Neural progenitor cell (in vitro differentiated cells): ENCODE results near the gene IER5. TPM values are rescaled to one million over a fixed set of nuclear protein-coding genes. Genes with fewer than 3 reads are reported as not detected.
A peak's percentile ranks its signal among the peaks of the same experiment; 100 is the strongest.
"Not testable (repeated sequence)": the region's sequence is repeated elsewhere in the genome, so short reads cannot be mapped to it uniquely, and the experiment has no call there.

Experiments
- DNase-seq: peaks from one replicate; pipeline ENCODE4 v3.0.0-alpha.2; 2016; ENCODE audit warnings: low spot score
- H2AFZ ChIP-seq: fragments of 200-600 bp; sonication (generic); replicated peaks from 2 replicates; pipeline ENCODE4 v1.6.1; 2016; ENCODE audit warnings: antibody characterized with exemption
- H3F3A ChIP-seq: fragments of 200-600 bp; sonication (generic); 2 replicates; pipeline ENCODE4 v1.6.1; 2016; ENCODE audit warnings: antibody characterized with exemption, low read depth
- H3K27ac ChIP-seq: fragments of 200-600 bp; sonication (generic); 2 replicates; pipeline ENCODE4 v1.5.1; 2016; ENCODE audit warnings: mild to moderate bottlenecking
- H3K27me3 ChIP-seq: fragments of 200-600 bp; sonication (generic); 2 replicates; pipeline ENCODE4 v1.6.1; 2016; ENCODE audit warnings: mild to moderate bottlenecking, moderate library complexity
- H3K36me3 ChIP-seq: fragments of 200-600 bp; sonication (generic); 2 replicates; pipeline ENCODE4 v1.5.1; 2016
- H3K4me1 ChIP-seq: fragments of 200-600 bp; sonication (generic); 2 replicates; pipeline ENCODE4 v1.6.1; 2016; ENCODE audit warnings: mixed run types
- H3K4me2 ChIP-seq: fragments of 200-600 bp; sonication (generic); 2 replicates; pipeline ENCODE4 v1.6.1; 2016
- H3K4me3 ChIP-seq: fragments of 200-600 bp; sonication (generic); 2 replicates; pipeline ENCODE4 v1.5.1; 2016
- H3K79me2 ChIP-seq: fragments of 200-600 bp; sonication (generic); 2 replicates; pipeline ENCODE4 v1.6.1; 2016; ENCODE audit warnings: low read depth
- H3K9ac ChIP-seq: fragments of 200-600 bp; sonication (generic); 2 replicates; pipeline ENCODE4 v1.6.1; 2016
- H3K9me3 ChIP-seq: fragments of 200-600 bp; sonication (generic); 2 replicates; pipeline ENCODE4 v1.5.1; 2016; ENCODE audit warnings: low read depth
- H4K20me1 ChIP-seq: fragments of 200-600 bp; sonication (generic); 2 replicates; pipeline ENCODE4 v1.6.1; 2016; ENCODE audit warnings: low read depth
- H3K27ac Mint-ChIP-seq: 3 replicates; pipeline ENCODE4 v1.8.0; 2021; ENCODE audit warnings: mixed read lengths
- H3K27me3 Mint-ChIP-seq: 2 replicates; pipeline ENCODE4 v1.8.0; 2022; ENCODE audit warnings: low read depth, mild to moderate bottlenecking, inconsistent platforms, moderate library complexity, mixed read lengths; ENCODE audit not compliant: insufficient read depth
- H3K36me3 Mint-ChIP-seq: 3 replicates; pipeline ENCODE4 v1.8.0; 2021; ENCODE audit warnings: mixed read lengths
- H3K4me1 Mint-ChIP-seq: 3 replicates; pipeline ENCODE4 v1.8.0; 2021; ENCODE audit warnings: mixed read lengths
- H3K4me3 Mint-ChIP-seq: 3 replicates; pipeline ENCODE4 v1.8.0; 2021; ENCODE audit warnings: mild to moderate bottlenecking, moderate library complexity, mixed read lengths
- H3K9me3 Mint-ChIP-seq: 3 replicates; pipeline ENCODE4 v1.8.0; 2020; ENCODE audit warnings: mixed read lengths
- EZH2 ChIP-seq: fragments of 200-600 bp; sonication (generic); IDR thresholded peaks from 2 replicates; pipeline ENCODE4 v1.6.1; 2017; ENCODE audit warnings: antibody characterized with exemption, mild to moderate bottlenecking, moderate library complexity
- EZH2phosphoT487 ChIP-seq: fragments of 200-600 bp; sonication (generic); IDR thresholded peaks from 2 replicates; pipeline ENCODE4 v1.6.1; 2017; ENCODE audit warnings: antibody characterized with exemption
- total RNA-seq: library from RNA; depleted of rRNA; stranded (reverse); fragments of >200 nt; gene quantifications from 2 replicates; pipeline ENCODE4 v1.2.3, GENCODE V29; 2015; ENCODE audit warnings: low replicate concordance
- TF ChIP-seq, protein P1 (sequence below): fragments of 200-600 bp; sonication (generic); IDR thresholded peaks from 2 replicates; pipeline ENCODE4 v1.5.1; 2017; ENCODE audit warnings: antibody characterized with exemption, mild to moderate bottlenecking

IER5 gene
- total RNA-seq, 1 donor from 2014 or later, result 8.0 TPM

DNA sequence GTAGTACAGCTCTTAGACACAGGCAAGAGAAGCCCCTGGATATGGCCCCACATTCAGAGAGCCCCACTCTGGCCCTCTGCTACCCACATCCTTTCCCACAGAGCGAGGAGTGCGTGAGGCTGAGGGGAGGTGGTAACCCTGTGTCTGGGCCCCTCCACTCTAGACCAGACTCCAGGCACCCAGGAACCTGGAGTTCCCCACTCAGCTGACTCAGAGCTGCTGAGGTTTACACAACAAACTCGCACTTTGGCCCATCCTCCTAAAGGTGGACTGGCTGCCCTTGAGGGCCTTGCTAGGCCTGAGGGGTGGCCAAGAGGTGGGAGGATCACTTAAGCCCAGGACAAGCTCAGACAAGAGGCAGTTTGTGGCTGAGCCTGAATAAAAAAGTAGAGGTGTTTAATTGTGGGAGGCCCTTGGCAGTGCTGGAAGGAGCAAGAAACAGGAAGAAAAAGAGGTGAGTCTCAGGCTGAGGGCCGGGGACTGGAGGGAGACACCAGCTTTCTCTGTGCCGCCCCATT lies 44.0 kb upstream of the IER5 start:
- Histone ChIP-seq H3K79me2 (no peaks in the 10 kb centered on the region), H3K9me3 (no peaks in the 10 kb centered on the region), H3F3A (no peaks in the 10 kb centered on the region), H3K4me1 (no peaks in the 10 kb centered on the region), H3K27me3 (no peaks in the 10 kb centered on the region), H3K9ac (no peak overlapping the region), H3K27ac (no peak overlapping the region), H2AFZ (no peak overlapping the region), H3K4me3 (no peak overlapping the region), H3K4me2 (no peak overlapping the region), H4K20me1 (no peaks in the 10 kb centered on the region), H3K36me3 (no peaks in the 10 kb centered on the region)
- TF ChIP-seq, protein P1, sequence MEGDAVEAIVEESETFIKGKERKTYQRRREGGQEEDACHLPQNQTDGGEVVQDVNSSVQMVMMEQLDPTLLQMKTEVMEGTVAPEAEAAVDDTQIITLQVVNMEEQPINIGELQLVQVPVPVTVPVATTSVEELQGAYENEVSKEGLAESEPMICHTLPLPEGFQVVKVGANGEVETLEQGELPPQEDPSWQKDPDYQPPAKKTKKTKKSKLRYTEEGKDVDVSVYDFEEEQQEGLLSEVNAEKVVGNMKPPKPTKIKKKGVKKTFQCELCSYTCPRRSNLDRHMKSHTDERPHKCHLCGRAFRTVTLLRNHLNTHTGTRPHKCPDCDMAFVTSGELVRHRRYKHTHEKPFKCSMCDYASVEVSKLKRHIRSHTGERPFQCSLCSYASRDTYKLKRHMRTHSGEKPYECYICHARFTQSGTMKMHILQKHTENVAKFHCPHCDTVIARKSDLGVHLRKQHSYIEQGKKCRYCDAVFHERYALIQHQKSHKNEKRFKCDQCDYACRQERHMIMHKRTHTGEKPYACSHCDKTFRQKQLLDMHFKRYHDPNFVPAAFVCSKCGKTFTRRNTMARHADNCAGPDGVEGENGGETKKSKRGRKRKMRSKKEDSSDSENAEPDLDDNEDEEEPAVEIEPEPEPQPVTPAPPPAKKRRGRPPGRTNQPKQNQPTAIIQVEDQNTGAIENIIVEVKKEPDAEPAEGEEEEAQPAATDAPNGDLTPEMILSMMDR, result no peak
- TF ChIP-seq EZH2 (no peak), EZH2phosphoT487 (no peak)
- Mint-ChIP-seq H3K27ac (no peak overlapping the region), H3K9me3 (peaks cover 7% of the 10 kb centered on the region), H3K27me3 (peaks cover 8% of the 10 kb centered on the region), H3K4me3 (no peak overlapping the region), H3K36me3 (no peaks in the 10 kb centered on the region), H3K4me1 (peaks cover 13% of the 10 kb centered on the region)
- no peak for DNase-seq

DNA sequence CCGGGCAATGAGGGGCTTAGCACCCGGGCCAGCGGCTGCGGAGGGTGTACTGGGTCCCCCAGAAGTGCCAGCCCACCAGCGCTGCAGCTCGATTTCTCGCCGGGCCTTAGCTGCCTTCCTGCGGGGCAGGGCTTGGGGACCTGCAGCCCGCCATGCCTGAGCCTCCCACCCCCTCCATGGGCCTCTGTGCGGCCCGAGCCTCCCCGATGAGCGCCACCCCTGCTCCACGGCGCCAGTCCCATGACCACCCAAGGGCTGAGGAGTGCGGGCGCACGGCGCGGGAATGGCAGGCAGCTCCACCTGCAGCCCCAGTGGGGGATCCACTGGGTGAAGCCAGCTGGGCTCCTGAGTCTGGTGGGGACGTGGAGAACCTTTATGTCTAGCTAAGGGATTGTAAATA lies 42.6 kb upstream of the IER5 start:
- H3K4me3 ChIP-seq, H3K9me3 ChIP-seq, H4K20me1 ChIP-seq, H3K27me3 Mint-ChIP-seq, H3K27ac Mint-ChIP-seq, H3K36me3 ChIP-seq, DNase-seq, H3K27ac ChIP-seq, H2AFZ ChIP-seq, H3K4me3 Mint-ChIP-seq, H3K9ac ChIP-seq, H3K79me2 ChIP-seq, H3K4me1 ChIP-seq, H3K9me3 Mint-ChIP-seq, H3F3A ChIP-seq, H3K36me3 Mint-ChIP-seq, H3K4me2 ChIP-seq, H3K27me3 ChIP-seq: not testable (repeated sequence)
- H3K4me1 Mint-ChIP-seq, result peaks cover 13% of the 10 kb centered on the region

DNA sequence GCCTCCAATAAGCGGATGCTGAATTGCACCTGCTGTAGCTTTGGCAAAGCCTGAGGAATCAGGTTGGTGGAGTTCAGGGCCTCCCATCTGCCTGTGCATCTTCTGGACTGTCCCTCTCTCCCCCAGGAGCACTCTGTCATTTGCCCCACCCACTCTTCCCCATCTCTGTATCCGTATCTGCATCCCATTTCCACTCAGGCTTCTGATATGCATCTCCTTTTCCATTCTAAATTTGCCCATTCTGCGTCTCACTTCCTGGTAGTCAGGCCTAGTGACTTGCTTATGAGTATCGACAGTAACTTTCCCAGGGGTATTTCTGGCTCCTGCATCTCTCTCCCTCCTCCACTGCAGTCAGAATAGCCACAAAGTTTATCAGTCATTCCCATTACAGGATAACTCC lies 39.1 kb upstream of the IER5 start:
- DNase-seq, result no peak
- H3K79me2 ChIP-seq, result no peaks in the 10 kb centered on the region
- no peak overlapping the region for H3K9ac ChIP-seq
- H2AFZ ChIP-seq, result no peak overlapping the region
- peak overlapping the region; percentile 39 for H3K27ac Mint-ChIP-seq
- H3K9me3 ChIP-seq, result no peaks in the 10 kb centered on the region
- H3K4me1 ChIP-seq, result no peaks in the 10 kb centered on the region
- no peaks in the 10 kb centered on the region for H3K36me3 ChIP-seq
- no peak overlapping the region for H3K27ac ChIP-seq
- H3K36me3 Mint-ChIP-seq, result no peaks in the 10 kb centered on the region
- H3K27me3 ChIP-seq, result no peaks in the 10 kb centered on the region
- TF ChIP-seq EZH2phosphoT487 (no peak), EZH2 (no peak)
- TF ChIP-seq, protein P1, result no peak
- peaks cover 2% of the 10 kb centered on the region for H3K4me1 Mint-ChIP-seq
- H3K9me3 Mint-ChIP-seq, result peaks cover 7% of the 10 kb centered on the region
- H3F3A ChIP-seq, result no peaks in the 10 kb centered on the region
- H3K27me3 Mint-ChIP-seq, result peaks cover 9% of the 10 kb centered on the region
- H3K4me3 ChIP-seq, result no peak overlapping the region
- no peaks in the 10 kb centered on the region for H4K20me1 ChIP-seq
- no peak overlapping the region for H3K4me2 ChIP-seq
- no peak overlapping the region for H3K4me3 Mint-ChIP-seq

DNA sequence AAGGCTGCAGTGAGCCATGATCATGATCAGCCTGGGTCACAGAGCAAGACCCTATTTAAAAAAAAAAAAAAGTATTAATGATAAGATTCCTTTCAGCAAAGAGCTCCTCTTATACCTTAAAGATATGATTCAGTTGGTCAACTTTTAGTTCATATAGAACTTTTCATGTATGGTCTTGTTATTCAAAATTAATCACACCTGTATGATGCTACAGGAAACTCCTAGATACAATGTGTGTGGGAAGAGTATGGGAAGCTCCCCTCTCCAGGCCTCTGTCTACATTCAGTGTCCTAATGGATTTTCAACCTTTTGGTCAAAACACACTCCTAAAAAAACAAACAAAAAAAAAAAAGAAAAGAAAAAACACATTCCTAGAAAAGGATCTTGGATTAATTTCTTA lies 37.6 kb upstream of the IER5 start:
- Histone ChIP-seq H4K20me1 (no peaks in the 10 kb centered on the region), H3K27me3 (no peaks in the 10 kb centered on the region), H2AFZ (no peak overlapping the region), H3F3A (no peaks in the 10 kb centered on the region), H3K4me2 (no peak overlapping the region), H3K27ac (no peak overlapping the region), H3K9ac (no peak overlapping the region), H3K9me3 (no peaks in the 10 kb centered on the region), H3K79me2 (no peaks in the 10 kb centered on the region), H3K4me3 (no peak overlapping the region), H3K36me3 (no peaks in the 10 kb centered on the region), H3K4me1 (no peaks in the 10 kb centered on the region)
- Mint-ChIP-seq H3K36me3 (no peaks in the 10 kb centered on the region), H3K4me3 (no peak overlapping the region), H3K4me1 (no peaks in the 10 kb centered on the region), H3K27me3 (peaks cover 9% of the 10 kb centered on the region), H3K9me3 (peaks cover 7% of the 10 kb centered on the region), H3K27ac (no peak overlapping the region)
- no peak for DNase-seq
- TF ChIP-seq EZH2phosphoT487 (no peak), EZH2 (no peak)
- TF ChIP-seq, protein P1, result no peak
